ENCODE data around the gene DCLK1. TPM values are rescaled to one million over a fixed set of nuclear protein-coding genes. Genes with fewer than 3 reads are reported as not detected.

DCLK1 gene
- total RNA-seq, 4 donors from 2014 or later, result 21.3 to 63.8 (median 40.9) TPM

- Histone ChIP-seq H3K27me3 (no peaks in the 10 kb centered on the region), H3K36me3 (peaks cover 0 to 5% (median 0%) of the 10 kb centered on the region in 3 donors), H3K4me3 (no peak overlapping the region), H3K9me3 (peaks cover 0 to 8% (median 0%) of the 10 kb centered on the region in 4 donors), H3K4me1 (no peaks in the 10 kb centered on the region), H3K27ac (no peak overlapping the region)
- DNase-seq (ENCODE audit: low spot score in 2 of 2), result no peak
- 73 to 75% methylated on average over 4 of the region's 4 CpGs for WGBS, 2 donors
- no peak for TF ChIP-seq CTCF (IDR thresholded peaks at IDR 0.05)
Observed at GRCh38 chr13:35945368-35945767, 185.8 kb downstream of the DCLK1 start.

GRCh38 chr13:35941374-35941773 lies 189.8 kb downstream of the DCLK1 start:
- WGBS, 2 donors, result 89 to 93% methylated on average over 10 of the region's 10 CpGs
- H3K9me3 ChIP-seq, result peaks cover 0 to 8% (median 0%) of the 10 kb centered on the region in 4 donors

DNA sequence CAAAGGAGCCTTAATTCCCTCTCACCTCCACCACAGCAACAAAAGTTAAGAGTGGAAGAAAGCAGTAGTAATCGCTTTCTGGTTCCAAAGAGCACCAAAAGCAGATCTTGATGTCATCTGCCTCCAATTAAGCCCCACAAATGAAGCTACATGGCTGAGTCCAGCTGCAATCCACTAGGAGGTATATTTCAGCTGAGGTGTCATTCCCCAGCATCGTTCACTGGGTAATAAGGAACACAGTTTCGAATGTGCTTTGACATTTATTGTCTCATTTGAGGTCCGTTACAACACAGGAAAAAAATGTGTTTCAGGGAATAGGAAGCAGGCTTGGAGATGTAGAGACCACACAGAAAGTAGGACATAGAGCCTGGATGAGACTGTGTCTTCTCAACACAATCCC lies 190.4 kb downstream of the DCLK1 start:
- WGBS, 2 donors, result 61 to 72% methylated on average over 4 of the region's 4 CpGs
- Histone ChIP-seq H3K9me3 (peaks cover 0 to 8% (median 0%) of the 10 kb centered on the region in 4 donors), H3K36me3 (peaks cover 0 to 5% (median 0%) of the 10 kb centered on the region in 3 donors), H3K27me3 (no peaks in the 10 kb centered on the region), H3K4me1 (no peaks in the 10 kb centered on the region), H3K4me3 (no peak overlapping the region), H3K27ac (no peak overlapping the region)
- TF ChIP-seq CTCF (IDR thresholded peaks at IDR 0.05) (no peak), POLR2A (IDR thresholded peaks at IDR 0.05) (no peak), EP300 (IDR thresholded peaks at IDR 0.05) (no peak)
- no peak for DNase-seq (ENCODE audit: low spot score in 2 of 2)

More at GRCh38 chr13:35941374-35941773, 189.8 kb downstream of the DCLK1 start:
- no peaks in the 10 kb centered on the region for H3K27me3 ChIP-seq
- H3K27ac ChIP-seq, result no peak overlapping the region
- DNase-seq (ENCODE audit: low spot score in 2 of 2), result no peak
- H3K4me1 ChIP-seq, result no peaks in the 10 kb centered on the region
- no peak for TF ChIP-seq EP300 (IDR thresholded peaks at IDR 0.05)
- no peak for TF ChIP-seq CTCF (IDR thresholded peaks at IDR 0.05)
- TF ChIP-seq POLR2A (IDR thresholded peaks at IDR 0.05), result no peak
- H3K36me3 ChIP-seq, result peaks cover 0 to 5% (median 0%) of the 10 kb centered on the region in 3 donors
- no peak overlapping the region for H3K4me3 ChIP-seq

DNA sequence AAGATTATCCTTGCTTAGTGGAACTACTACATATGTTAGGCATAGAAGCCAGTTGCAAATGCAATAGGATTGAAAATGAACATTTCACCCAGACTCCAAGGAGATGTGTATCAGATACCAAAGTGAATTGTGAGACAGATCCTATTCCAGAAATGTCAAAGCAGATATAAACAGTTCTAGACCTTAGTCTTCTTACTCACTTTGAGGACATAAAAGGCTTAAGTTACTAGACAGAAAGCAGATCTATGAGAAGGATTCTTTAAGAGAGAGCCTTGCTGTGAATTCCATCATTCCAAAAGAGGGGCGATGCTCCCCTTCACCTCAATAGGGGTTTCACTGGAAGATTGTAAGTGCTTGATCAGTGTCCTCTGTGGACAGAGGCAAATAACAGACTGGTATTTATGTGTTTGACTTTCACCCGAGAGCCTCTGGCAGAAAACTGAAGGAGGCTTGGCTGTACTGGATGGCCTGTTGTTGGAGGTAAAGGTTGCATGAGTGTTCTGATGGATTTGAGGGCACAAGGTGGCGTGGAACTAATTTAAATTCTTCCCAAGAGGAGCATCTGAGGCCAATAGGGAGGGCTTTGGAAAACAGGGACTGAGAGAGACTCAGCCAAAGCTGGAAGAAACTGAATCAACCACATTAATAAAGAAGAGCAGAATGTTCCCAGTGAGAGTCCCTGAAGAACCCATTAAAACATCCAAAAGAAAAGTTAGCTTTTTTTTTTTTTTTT lies 194.8 kb downstream of the DCLK1 start:
- Histone ChIP-seq H3K36me3 (no peaks in the 10 kb centered on the region), H3K4me3 (no peak overlapping the region), H3K9me3 (no peaks in the 10 kb centered on the region), H3K4me1 (peaks cover 0 to under 1% (median 0%) of the 10 kb centered on the region in 4 donors), H3K27me3 (no peaks in the 10 kb centered on the region), H3K27ac (peak overlapping the region in 2 of 4 donors; percentile 22 to 50)
- peak in 1 of 2 donors; percentile 65 for TF ChIP-seq EP300 (IDR thresholded peaks at IDR 0.05)
- no peak for TF ChIP-seq POLR2A (IDR thresholded peaks at IDR 0.05)
- TF ChIP-seq CTCF (IDR thresholded peaks at IDR 0.05), result no peak
- 70 to 80% methylated on average over 3 of the region's 3 CpGs for WGBS, 2 donors
- peak in 1 of 2 donors; percentile 40 for DNase-seq (ENCODE audit: low spot score in 2 of 2)

Measured in tibial nerve (tissue), 4 donors.